HG03457 (cell line): ENCODE measurements around the gene IFI16.
A peak's percentile ranks its signal among the peaks of the same experiment; 100 is the strongest.

Experiments used
- ATAC-seq: cut with Tn5 transposase; IDR thresholded peaks from one replicate; pipeline ENCODE4 v1.9.1; 2021; ENCODE audit warnings: moderate number of reproducible peaks; ENCODE audit not compliant: unreplicated experiment

Gene IFI16

DNA sequence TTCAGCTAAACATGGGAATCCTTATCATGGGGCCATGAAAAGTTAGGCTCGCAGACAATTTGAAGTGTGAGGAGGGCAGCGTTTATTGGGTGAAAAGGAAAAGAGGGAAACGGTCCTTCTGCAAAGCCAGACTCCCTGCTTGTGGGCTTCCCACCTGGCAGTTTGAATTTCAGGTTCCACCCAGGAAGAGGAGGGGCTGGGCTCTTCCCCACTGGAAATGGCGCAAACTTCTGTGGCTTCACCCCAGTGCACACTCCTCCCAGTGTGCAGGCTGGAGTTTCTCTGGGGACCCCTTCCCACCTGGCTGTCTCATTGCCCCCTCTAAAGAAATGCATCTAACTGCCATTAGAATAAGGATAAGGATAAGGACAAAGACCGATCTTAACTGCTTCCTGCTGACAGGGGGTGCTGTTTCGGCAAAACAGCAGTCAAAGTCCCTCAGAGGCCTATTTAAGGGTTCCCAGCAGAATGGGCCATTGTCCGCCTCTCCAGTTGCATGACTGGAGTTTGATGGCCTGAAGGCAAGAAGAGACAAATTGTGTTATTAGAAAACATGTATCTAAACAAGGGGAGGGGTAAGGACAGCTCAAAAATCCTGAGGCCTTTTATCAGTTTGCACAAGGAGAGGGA is 46.5 kb downstream of the IFI16 start:
- no peak for ATAC-seq

DNA sequence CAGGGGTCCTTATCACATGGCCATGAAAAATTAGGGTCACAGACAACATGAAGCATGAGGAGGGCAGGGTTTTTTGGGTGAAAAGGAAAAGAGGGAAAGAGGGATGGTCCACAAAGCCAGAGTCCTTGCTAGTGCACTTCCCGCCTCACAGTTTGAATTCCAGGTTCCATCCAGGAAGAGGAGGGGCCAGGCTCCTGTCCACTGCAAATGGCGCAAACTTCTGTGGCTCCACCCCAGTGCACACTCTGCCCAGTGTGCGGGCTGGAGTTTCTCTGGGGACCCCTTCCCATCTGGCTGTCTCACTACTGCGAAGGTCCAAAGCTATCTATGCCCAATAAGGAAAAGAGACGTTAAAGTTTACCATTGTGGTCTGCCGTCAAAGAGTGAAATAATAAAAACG is 49.0 kb downstream of the IFI16 start:
- ATAC-seq: no peak

DNA sequence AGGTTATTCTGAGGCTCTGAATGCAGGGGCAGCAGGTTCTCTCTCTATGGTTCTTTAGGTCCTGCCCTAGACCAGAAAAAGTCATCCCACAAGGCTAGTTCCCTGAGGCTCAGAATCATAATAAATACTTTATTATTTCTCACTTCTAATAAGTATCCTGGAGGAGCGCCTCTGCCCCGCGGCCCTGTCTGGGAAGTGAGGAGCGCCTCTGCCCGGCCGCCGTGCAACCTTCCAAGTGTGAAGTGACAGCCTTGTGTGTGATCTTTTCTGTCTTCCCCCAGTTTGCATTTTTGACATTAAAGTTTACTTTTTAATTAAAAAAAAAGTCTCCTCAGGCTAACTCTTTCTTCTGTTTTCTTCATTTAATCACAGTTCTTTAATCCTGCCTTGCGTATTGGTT is 55.4 kb downstream of the IFI16 start:
- ATAC-seq: no peak

DNA sequence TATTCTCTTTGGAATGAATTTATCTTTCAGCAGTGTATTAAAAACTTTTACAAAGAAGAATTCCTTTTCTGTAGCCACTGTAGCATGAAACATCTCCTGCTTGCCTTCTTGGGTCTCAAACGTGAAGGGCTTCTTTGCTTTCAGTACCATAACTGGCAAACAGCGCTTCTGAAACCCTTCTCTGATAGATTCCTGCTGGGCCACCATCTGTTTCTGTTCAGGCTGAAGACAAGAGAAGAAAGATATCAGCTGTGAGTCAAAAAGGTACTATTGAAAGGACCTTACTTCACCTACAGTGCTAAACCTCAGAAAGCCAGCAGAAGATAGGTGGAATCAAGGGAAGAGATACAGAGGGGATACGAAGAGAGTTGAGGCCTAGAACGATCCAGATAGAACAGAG is 56.4 kb downstream of the IFI16 start:
- no peak for ATAC-seq

DNA sequence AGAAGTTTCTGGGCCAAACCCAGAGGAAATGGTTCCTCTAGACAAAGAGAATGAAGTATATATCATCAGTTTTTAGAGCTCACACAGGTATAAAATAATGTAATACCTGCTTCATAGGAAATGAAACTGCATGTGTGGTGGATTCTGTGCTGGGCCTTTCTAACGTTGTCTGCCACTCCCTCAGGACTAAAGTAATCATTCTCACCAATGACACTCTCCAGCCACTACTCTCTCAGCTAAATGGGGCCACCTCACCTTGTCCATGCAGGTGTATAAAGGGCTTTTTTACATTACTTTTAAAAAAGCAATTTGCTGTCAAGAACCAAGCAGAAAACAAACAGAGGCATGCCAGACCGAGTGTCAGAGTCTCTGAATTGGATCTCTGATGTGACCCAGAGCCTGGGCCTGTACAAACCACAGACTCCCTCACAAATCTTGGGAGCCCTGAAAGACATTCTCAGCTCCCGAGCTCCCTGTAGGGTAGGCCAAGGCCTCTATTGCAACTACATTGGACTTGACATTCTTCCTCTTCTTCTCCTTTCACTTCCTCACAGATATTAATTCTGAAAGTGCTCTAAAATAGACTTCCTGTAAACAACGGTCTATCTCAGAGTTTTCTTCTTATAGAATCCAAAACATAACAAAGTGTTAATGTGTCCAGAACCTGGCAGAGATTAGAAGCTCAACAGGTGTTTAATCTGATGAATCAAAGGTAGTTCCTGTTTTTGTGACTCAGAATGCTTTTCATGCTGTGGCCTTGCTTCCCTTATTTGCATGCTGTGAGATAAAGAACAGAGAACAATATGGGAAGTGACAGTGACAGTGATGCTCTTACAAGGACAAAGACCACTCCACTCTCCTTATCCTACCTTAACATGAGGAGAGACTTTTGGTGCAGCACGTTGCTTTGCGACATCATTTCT is 58.3 kb downstream of the IFI16 start:
- ATAC-seq: peak; percentile 83

DNA sequence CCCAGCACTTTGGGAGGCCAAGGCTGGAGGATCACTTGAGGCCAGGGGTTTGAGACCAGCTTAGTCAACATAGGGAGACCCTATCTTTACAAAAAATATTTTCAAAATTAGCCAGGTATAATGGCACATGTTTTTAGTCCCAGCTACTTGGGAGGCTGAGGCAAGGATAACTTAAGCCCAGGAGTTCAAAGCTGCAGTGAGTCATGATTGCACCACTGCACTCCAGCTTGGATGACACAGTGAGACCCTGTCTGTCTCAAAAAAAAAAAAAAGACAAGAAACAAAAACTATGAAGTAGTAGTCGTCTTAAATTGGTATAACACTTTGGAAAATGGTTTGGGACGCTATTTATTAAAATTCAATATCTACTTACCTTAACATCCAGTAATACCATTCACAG is 59.2 kb downstream of the IFI16 start:
- ATAC-seq: no peak

DNA sequence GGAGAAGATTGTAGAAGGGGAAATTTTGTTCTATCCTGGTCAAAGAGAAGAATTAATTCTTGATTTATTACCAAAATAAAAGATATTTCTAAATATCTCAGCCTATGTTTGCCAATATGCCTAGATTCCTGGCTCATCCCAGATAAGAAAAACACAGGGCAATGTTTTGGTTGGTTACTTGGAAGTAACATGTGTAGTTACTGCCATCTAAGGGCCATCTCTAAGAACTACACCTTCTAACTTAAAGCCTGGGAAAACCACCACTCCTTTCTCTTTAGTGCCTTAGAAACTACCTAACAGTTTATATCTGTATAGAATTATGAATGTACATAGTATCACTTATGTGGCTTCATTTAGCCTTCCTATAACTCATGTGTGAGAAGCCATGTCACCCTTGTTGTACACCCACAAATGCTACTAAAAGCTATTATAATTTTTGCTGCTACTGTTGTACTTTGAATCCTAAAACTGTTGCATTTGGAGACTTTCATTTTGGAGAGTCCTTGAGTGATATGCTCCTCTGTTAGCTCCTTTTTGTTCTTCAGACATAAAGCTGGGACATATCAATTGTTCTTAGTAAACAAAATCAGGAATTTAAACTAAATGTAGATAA is 62.4 kb downstream of the IFI16 start:
- ATAC-seq: no peak

DNA sequence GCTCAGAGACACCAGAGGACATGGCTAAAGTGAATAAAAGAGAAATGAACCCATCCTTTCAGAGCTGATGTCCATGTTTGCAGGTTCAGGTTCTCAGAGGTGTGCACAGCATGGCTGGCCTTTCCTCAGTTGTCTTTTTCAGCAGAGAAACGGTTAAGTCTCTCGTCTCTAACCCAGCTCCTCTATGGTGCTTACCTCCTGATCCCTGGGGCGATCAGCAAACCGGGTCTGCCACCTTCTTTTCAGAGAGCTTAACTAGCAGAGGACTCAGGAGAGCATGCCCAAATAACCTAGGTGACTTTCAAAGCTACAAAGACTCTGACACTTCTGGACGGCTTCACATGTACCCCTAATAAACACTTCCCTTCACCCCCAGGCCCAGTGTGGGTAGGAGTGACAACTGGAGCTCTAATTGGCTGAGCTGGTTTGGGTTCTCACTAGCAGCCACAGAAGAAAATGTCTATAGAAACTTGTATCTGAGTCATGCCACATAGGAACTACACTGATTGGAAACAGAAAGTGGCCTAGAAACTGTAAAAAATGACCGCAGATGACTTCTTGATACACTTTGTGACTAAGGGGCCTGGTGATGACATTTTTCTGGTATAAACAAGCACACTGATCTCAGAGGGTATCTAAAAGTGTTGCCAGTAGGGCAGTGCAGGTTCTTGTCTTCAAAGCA is 66.9 kb downstream of the IFI16 start, which contains the start of gene AIM2:
TSS of gene AIM2 (minus strand) at position 329 of the 682 bp plus-strand sequence. CDS start 3,267 bp downstream, outside the sequence.
- ATAC-seq: peak; percentile 67

DNA sequence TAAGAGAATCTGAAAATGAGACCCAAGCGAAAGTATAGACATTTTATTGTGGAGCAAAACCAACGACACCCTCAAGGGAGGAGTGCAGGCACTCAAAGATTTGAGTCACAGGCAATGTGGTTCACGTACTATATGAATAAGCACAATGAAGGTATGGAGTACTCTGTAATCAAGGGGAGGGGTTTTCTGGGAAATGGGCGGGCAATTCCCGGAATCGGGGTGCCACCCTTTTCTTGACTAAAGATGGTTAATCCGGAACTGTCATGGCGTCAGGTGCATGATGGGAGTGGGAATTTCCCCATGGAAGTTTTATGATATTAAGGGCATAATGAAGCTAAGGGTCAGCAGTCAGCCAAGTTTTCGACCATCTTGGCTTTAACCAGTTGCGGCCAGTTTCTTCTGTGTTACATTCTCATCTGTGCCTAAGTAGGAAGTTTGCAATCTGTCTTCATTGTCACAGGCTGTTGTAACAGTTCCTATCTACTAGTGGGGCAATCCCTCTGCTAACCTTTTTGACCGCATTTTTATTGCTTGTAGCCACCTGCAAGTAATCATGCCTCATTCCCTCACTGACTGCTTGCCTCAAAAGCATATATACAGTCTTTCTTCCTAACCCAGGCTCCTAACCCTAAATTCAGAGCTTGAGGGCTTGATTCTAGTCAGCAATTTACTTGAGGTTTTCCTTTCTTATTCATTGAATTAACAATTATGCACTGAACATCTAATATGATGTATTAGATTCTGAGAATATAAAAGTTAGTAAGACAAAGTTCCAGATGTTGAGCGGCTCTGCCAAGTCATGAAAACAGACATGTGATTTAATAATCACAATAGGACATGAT is 67.6 kb downstream of the IFI16 start:
- peak; percentile 56 for ATAC-seq

DNA sequence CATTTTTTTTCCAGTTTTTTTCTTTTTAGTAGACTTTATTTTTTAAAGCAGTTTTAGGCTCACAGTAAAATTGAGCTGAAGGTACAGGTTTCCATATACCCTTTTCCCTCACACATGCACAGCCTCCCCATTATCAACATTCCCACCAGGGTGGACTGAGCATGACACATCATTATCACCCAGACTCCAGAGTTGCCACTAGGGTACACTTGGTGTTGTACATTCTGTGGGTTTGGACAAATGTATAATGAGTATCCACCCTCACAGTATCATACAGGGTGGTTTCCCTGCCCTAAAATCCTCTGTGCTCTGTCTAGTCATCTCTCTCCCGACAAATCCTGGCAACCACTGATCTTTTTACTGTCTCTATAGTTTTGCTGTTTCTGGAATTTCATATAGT is 69.8 kb downstream of the IFI16 start:
- ATAC-seq: no peak

DNA sequence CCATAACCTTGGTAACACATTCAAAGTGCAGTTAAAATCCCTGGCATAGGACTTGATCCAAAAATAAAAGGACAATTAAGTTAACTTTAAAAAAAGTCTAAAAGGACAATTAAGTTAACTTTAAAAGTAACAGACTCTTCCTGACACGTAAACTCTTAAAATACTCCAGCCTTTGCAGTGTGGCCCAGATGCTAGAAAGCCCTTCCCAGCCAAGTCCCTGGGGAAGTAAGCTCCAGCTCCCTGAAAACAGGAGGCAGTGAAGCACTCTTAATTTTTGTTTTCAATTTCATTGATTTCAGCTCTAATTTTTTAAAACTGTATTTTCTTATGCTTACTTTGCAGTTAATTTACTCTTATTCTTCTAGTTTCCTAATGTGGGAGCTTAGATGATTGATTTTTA is 71.9 kb downstream of the IFI16 start:
- ATAC-seq: no peak

DNA sequence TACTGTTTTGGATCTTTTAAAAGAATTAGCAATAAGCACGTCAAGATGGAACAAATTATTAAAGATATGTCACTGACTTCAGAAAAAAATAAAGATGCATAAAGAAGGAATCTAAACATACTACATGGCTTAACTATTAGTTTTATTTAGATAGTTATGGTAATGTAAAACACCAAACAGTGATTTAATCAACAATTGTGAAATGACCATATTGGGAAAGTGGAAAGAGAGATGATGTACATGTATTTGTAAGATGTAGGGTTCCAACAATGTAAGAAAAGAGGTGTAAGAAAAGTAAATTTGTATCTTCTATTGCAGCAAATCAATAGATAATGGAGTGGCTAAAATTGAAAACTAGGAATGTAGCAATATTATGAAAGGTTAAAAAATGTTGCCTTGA is 73.3 kb downstream of the IFI16 start:
- no peak for ATAC-seq

DNA sequence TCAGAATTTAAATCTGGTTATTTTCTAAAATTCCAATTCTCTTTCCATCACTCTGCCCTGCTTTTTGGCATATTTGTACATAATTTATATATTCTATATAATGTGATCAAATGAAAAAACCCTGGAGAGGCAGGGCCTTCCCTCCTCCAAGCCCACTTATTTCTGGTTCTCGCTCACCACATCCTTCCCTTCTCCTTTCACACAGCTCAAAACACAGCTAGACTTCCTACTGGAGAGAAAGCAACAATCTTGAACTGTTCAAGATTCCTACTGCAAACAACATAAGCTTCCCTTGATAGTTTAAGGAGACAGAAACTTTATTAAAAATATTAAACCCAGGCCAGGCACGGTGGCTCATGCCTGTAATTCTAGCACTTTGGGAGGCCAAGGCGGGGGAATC is 74.4 kb downstream of the IFI16 start:
- ATAC-seq: no peak

DNA sequence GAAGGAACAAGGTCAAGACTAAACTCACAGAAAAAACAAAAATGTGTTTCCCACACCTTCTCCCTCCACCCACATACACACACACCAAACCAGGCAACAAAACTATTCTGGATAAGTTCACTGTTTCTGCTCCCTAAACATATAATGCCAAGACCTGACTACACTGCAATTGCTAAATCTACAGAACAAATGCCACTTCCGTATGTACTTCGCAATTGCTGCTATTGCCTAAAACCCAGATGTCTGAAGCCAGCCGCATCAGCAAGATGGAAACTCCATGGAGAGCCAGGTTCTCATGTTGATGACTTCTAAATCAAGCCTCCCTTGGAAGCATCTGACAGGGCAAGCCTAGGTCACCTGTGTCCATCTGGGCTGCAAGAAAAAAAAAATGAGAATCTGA is 75.2 kb downstream of the IFI16 start:
- no peak for ATAC-seq

DNA sequence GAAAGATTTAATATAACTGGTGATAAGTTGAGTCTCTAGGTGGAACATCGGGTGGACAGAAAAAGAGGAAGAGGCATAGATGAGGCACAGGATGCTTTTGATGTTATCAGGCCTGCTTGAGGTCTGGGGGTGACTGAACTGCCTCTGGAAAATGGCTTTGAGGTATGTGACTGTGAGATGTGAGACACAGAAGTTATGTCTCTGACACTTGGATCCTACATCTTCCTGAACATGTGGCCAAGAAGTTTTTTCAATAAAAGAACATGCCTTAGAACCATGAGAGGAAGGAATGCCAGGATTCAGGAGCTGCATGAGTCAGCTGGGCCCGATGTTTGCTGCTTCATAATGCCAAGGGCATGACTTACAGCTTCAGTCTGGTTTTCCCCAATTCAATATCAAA is 78.3 kb downstream of the IFI16 start:
- ATAC-seq: no peak

DNA sequence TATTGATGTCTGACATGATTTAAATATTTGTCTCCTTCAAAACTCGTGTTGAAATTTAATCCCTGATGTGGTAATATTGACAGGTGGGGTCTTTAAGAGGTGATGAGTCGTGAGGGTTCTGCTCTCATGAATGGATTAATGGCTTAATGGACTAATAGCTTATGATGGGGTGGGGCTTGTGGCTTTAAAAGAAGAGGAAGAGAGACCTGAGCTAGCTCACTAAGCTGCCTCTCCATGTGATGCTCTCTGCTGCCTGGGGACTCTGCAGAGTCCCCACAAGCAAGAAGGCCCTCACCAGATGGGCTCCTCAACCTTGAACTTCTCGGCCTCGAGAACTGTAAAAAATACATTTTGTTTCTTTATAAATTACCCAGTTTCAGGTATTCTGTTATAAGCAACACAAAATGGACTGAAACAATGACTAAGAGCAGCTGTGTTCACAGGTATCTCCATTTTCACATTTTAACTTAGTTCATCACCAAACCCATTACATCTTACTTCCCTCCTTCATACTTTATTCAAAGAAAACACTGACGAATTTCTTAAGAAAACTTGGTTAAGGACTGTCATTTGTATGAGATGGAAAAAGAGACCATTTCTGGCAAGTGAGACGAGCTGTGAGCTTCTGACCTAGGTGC is 79.0 kb downstream of the IFI16 start:
- no peak for ATAC-seq

DNA sequence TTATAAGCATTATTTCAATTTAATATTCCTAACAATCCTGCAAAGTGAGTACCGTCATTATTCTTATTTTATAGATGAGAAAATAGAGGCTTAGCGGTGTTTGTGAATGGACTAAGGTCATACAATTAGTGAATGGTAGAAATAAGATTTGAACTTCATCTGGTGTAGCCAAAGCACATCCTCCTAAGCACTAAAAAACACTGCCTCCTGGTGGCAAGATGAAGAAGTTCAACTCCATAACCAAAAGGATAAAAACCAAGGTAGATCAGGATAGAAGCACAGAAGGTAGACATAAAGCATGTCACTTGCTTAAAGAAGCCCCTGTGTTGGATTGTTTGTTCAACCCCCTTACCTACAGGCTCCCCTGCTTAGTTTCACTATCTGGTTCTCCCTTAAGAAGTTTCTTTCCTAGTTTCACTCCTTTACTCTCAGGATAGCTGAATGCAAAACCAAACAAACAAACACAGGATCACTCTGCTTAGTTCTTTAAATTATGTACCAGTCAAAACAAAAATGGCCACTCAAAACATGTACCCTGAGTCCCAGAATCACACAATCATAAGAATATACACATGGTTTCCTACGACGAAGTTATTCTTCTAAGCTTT is 79.6 kb downstream of the IFI16 start:
- no peak for ATAC-seq

DNA sequence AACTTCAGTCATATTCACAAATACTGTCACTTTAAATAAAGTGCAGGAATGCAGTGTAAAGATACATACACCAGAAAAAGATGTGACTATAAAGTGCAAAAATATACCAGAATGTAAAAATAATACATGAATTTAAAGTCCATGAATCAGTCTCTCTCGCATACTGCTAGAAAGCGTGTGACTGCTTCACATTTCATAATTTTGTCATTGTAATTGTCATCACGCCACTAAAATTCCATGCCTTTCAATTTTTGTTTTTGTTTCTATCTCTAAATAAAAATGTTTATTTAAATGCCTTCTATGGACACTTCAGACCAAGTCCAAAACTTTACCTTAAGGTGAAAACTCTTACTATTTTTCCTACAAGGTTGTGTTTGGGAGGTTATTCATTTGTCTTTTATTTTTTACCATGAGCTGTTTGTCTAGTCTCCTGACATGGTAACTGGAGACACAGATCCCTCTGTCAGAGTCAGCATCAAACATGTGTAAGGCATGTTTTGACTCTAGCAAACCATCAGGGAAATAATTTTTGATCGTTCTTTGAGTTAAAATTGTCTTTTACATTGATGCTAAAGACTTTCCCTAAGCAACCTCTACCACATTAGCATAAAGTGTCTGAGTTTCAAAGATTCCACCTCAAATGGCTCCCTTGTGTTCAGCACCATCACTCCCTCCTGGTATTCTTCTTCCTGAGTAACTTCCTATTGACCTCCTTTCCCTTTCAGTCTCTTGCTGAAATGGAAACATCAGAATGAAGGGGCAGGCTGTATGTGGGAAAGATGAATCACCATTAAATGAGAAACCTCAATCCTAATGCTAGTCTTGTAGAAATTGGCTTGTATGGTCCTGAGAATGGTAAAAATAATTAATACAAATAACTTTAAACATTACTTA is 80.8 kb downstream of the IFI16 start:
- no peak for ATAC-seq

DNA sequence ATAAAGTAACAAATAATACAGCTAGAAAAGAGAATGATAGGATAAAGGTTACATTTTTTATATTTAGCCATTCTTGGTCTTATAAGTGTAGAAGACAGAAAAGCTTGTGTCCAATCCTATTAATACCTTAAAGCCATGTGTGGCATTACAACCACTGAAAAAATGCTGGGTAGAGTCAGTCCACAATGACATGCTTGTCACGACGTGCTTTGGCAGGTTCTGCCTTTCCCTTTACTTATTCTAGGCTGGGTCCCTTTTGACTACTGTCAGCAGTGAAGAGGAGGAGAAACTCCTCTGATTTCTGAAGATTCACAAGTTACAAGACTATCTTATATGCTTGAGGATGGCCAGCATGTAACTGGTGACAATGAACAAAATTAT is 81.5 kb downstream of the IFI16 start:
- ATAC-seq: no peak
